GM13976 (cell line): ENCODE results near the gene UQCR11.

ENCODE experiments used
- DNase-seq: peaks from one replicate; pipeline ENCODE4 v3.0.0; 2012; ENCODE audit warnings: low spot score
- in situ Hi-C: fragments of 300-500 bp; cut with MboI; formaldehyde crosslinking; loops from one replicate; pipeline ENCODE4 v1.12.0; 2022; ENCODE audit warnings: low sequenced_read_pairs, mixed read lengths, inconsistent platforms; ENCODE audit not compliant: unreplicated experiment
- TF ChIP-seq, protein P1 (sequence below): IDR thresholded peaks from 2 replicates; pipeline ENCODE4 v1.5.1; 2012; ENCODE audit warnings: borderline replicate concordance, mild to moderate bottlenecking; ENCODE audit not compliant: insufficient read depth; ENCODE audit errors: extremely low read depth, missing control alignments, control extremely low read depth

The UQCR11 gene

DNA sequence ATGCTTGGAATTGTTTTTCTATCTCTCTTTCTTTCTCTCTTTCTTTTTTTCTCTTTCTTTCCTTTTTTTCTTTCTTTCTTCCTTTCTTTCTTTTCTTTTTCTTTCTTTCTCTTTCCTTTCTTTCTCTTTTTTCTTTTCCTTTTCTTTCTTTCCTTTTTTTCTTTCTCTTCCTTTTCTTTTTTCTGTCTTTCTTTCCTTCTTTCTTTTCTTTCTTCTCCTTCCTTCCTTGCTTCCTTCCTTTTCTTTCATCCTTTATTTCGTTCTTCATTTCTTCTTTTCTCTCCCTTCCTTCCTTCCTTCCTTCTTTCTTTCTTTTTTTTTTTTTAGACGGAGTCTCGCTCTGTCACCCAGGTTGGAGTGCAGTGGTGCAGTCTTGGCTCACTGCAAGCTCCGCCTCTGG lies 35.3 kb downstream of the UQCR11 start:
- TF ChIP-seq, protein P1, sequence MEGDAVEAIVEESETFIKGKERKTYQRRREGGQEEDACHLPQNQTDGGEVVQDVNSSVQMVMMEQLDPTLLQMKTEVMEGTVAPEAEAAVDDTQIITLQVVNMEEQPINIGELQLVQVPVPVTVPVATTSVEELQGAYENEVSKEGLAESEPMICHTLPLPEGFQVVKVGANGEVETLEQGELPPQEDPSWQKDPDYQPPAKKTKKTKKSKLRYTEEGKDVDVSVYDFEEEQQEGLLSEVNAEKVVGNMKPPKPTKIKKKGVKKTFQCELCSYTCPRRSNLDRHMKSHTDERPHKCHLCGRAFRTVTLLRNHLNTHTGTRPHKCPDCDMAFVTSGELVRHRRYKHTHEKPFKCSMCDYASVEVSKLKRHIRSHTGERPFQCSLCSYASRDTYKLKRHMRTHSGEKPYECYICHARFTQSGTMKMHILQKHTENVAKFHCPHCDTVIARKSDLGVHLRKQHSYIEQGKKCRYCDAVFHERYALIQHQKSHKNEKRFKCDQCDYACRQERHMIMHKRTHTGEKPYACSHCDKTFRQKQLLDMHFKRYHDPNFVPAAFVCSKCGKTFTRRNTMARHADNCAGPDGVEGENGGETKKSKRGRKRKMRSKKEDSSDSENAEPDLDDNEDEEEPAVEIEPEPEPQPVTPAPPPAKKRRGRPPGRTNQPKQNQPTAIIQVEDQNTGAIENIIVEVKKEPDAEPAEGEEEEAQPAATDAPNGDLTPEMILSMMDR = no peak
- DNase-seq = no peak
- in situ Hi-C loops = no loop called here

DNA sequence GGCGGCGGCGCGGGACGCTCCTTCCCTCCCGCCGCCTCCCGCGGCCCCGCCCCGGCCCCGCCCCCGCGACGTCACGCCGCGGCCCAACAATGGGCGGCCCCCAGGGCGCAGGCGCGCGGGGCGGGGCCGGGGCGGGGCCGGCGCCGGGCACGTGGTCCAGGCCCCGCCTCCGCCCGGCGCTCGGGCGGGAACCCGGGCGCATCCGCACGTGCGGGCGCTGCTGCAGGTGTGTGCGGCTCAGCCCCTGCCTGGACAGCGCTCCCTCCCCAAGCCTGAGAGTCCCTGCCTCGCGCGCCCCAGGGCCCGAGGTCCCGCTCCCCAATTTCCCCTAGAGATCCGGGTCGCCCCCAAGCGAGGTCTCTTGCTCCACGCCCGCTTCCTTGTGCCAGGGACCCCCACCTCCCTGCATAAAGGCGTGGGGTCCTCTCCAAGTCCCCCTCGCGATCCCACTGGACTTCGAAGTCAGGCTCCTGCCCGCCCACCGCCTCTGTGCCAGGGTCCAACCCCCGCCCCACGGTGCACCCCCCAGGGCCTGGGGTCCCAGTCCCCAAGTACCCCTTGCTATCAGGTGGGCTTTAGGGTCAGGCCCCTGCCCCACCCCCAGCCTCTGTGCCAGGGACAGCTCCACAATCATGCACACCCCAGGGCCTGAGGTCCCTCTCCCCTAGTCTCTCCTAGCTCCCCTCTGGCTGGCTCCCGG lies 36.8 kb downstream of the UQCR11 start, which contains the start of gene MEX3D:
MEX3D (minus strand) TSS at position 6 of the 700 bp plus-strand sequence. CDS start 267 bp downstream, outside the sequence.
- TF ChIP-seq, protein P1 = no peak
- in situ Hi-C loops = no loop called here
- peak; percentile 100 for DNase-seq

DNA sequence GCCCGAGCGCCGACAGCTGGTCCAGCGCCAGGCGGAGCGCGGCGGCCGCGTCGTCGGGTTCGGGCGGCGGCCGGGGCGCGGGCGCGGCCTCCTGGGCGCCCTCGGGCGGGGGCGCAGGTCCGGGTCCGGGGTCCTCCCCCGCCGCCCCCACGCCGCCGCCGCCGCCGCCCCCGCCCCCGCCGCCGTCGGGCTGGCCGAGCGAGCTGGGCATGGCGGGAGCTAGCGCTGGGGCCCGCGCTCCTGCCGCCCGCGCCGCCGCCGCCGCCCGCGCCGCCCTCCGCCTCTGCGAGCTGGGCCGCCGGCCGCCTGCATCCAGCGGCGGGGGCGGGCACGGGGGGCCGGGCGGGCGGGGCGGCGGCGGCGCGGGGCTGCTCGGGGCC lies 37.4 kb downstream of the UQCR11 start:
- in situ Hi-C loops = no loop called here
- no peak for DNase-seq
- TF ChIP-seq, protein P1 = no peak

DNA sequence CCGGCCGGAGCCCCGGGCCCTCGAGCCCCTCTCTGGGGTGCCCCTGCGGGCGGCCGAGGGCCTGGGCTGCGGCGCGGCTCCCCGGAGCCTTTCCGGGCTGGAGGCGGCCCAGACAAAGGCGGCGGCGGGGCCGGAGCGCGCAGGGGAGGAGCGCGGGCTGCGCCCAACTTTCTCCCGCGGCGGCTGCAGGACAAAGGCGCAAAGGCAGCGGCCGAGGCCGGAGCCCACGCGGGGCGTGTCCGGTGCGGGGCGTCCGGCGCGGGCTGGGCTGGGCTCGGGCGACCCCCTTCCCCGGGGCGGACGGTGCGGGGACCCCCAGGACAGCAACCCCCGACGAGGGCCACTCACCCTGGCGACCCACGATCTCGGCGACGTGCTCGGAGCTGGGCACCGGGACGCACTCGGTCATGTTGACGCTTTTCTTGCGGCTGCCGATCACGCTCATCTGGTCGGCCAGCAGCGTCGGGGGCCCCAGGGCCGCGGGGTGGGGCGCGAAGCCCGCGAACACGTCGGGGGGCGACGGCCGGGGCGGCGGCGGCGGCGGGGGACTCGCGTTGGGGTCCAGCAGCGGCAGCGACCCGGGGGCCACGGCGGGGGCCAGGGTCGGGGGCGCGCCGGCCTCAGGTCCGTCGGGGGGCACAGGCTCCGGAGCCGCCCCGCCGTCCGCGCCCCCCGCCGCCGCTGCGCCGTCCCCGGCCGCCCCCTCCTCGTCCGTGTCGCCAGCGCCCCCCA lies 38.0 kb downstream of the UQCR11 start:
- DNase-seq = no peak
- in situ Hi-C loops = no loop called here
- TF ChIP-seq, protein P1 = no peak

DNA sequence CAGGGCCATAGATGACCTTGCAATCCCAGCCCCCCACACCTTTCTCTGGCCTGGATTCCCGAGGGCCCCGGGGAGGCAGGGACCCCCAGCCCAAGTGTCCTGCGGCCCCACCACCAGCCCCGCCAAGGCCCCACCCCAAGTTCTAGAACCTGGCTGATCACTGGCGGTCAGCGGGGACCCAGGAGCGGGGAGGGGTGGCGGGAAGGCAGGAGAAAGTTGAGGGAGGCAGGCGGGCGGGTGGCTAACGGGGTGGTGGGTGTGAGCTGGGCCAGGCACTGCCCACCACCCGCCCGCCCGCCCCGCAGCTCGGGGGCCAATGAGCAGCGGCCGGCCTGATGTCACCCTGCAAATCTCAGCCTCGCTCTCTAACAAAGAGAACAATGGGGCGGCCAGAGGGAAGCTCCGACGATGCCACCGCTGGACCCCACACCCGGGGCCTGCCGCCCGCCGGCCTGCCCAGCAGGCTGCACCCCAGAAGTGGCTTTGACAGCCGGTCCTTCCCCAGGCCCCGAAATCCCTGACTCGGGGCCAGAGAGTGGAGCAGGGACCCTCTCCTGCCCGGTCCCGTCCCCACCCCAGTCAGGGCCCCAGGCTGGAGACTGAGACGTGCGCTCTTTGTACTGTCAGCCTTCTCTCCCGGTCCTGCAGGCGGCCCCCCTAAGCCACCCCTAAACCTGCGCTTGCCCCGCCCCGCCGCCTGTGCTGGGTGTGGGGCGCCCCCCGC lies 38.7 kb downstream of the UQCR11 start:
- TF ChIP-seq, protein P1 = no peak
- no peak for DNase-seq
- in situ Hi-C loops = no loop called here

DNA sequence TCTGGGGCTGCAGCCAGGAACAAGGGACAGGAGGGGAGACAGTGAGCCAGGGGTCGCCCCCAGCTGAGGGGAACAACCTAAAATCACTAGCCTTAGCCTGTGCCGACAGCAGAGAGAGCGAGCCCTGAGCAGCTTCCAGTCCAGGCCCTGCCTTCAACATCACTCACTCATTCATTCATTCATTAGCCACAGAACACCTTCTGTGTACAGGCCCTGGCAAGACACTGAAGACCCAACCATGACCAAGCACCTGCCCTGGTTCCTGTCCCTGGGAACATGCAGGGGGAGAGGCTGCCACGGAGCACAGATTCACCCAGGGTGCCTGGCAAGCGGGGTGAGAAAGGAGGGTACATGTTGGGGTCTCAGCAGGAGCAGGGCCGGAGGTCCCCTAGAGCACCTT lies 42.0 kb downstream of the UQCR11 start:
- in situ Hi-C loops = no loop called here
- TF ChIP-seq, protein P1 = no peak
- no peak for DNase-seq
